Measurements from ENCODE around the gene PAXX.

GRCh38 chr9:136953771-136954269 is 38.4 kb upstream of the PAXX start:
- no peak for TF ChIP-seq SRF (IDR thresholded peaks at IDR 0.05; ENCODE audit: low read depth)
- TF ChIP-seq CTCF (IDR thresholded peaks at IDR 0.05 in 2 of 3, conservative IDR thresholded peaks at IDR 0.05 in 1 of 3; ENCODE audit: borderline replicate concordance in 1 of 3, insufficient read depth in 1 of 3, low read depth in 2 of 3, low read length in 2 of 3) = no peak

Data from HCT116 (cell line).